ENCODE measurements around the gene COMP.

Gene COMP

GRCh38 chr19:18793144-18794028, 2.3 kb upstream of the COMP start:
- Histone ChIP-seq H3K9me2 (replicated peaks; ENCODE audit: insufficient read depth, low read length) (no peaks in the 10 kb centered on the region), H3K9ac (ENCODE audit: low read length) (no peak overlapping the region), H2AFZ (ENCODE audit: low read depth, low read length, severe bottlenecking) (no peak overlapping the region), H3K36me3 (ENCODE audit: low read length) (no peaks in the 10 kb centered on the region), H3K9me3 (ENCODE audit: insufficient read depth, low read length) (no peaks in the 10 kb centered on the region), H3K79me2 (ENCODE audit: insufficient read depth, low read length) (no peaks in the 10 kb centered on the region), H3K4me3 (ENCODE audit: insufficient read depth, low read length, poor library complexity, severe bottlenecking) (no peak overlapping the region), H3F3A (ENCODE audit: insufficient read depth) (no peaks in the 10 kb centered on the region), H4K20me1 (ENCODE audit: low read depth, low read length) (no peaks in the 10 kb centered on the region), H3K4me2 (ENCODE audit: low read depth, low read length, poor library complexity, severe bottlenecking) (no peak overlapping the region), H3K27ac (ENCODE audit: low read depth, low read length) (no peak overlapping the region), H3K27me3 (ENCODE audit: low read length) (no peaks in the 10 kb centered on the region)
- TF ChIP-seq EZH2phosphoT487 (conservative IDR thresholded peaks at IDR 0.05; ENCODE audit: low read length) (no peak), CTCF (IDR thresholded peaks at IDR 0.05; ENCODE audit: insufficient read depth, low read length, poor library complexity, severe bottlenecking) (no peak)

GRCh38 chr19:18792661-18793060, 1.6 kb upstream of the COMP start:
- H3K27me3 ChIP-seq (ENCODE audit: low read length), result no peaks in the 10 kb centered on the region
- H3K9me2 ChIP-seq (replicated peaks; ENCODE audit: insufficient read depth, low read length), result no peaks in the 10 kb centered on the region
- H3F3A ChIP-seq (ENCODE audit: insufficient read depth), result no peaks in the 10 kb centered on the region
- TF ChIP-seq CTCF (IDR thresholded peaks at IDR 0.05; ENCODE audit: insufficient read depth, low read length, poor library complexity, severe bottlenecking) (no peak), EZH2phosphoT487 (conservative IDR thresholded peaks at IDR 0.05; ENCODE audit: low read length) (no peak)
- no peaks in the 10 kb centered on the region for H4K20me1 ChIP-seq (ENCODE audit: low read depth, low read length)
- no peak overlapping the region for H3K4me3 ChIP-seq (ENCODE audit: insufficient read depth, low read length, poor library complexity, severe bottlenecking)
- no peaks in the 10 kb centered on the region for H3K36me3 ChIP-seq (ENCODE audit: low read length)
- H3K4me2 ChIP-seq (ENCODE audit: low read depth, low read length, poor library complexity, severe bottlenecking), result no peak overlapping the region
- no peak overlapping the region for H3K9ac ChIP-seq (ENCODE audit: low read length)
- H3K9me3 ChIP-seq (ENCODE audit: insufficient read depth, low read length), result no peaks in the 10 kb centered on the region
- H3K79me2 ChIP-seq (ENCODE audit: insufficient read depth, low read length), result no peaks in the 10 kb centered on the region
- no peak overlapping the region for H3K27ac ChIP-seq (ENCODE audit: low read depth, low read length)
- no peak overlapping the region for H2AFZ ChIP-seq (ENCODE audit: low read depth, low read length, severe bottlenecking)

GRCh38 chr19:18791315-18791678, 192 bp upstream of the COMP start:
- Histone ChIP-seq H3K9ac (ENCODE audit: low read length) (no peak overlapping the region), H2AFZ (ENCODE audit: low read depth, low read length, severe bottlenecking) (no peak overlapping the region), H3K4me2 (ENCODE audit: low read depth, low read length, poor library complexity, severe bottlenecking) (no peak overlapping the region), H3K9me3 (ENCODE audit: insufficient read depth, low read length) (no peaks in the 10 kb centered on the region), H3K4me3 (ENCODE audit: insufficient read depth, low read length, poor library complexity, severe bottlenecking) (no peak overlapping the region), H4K20me1 (ENCODE audit: low read depth, low read length) (no peaks in the 10 kb centered on the region), H3K79me2 (ENCODE audit: insufficient read depth, low read length) (no peaks in the 10 kb centered on the region), H3K27ac (ENCODE audit: low read depth, low read length) (no peak overlapping the region), H3F3A (ENCODE audit: insufficient read depth) (no peaks in the 10 kb centered on the region), H3K27me3 (ENCODE audit: low read length) (no peaks in the 10 kb centered on the region), H3K36me3 (ENCODE audit: low read length) (no peaks in the 10 kb centered on the region), H3K9me2 (replicated peaks; ENCODE audit: insufficient read depth, low read length) (no peaks in the 10 kb centered on the region)
- TF ChIP-seq CTCF (IDR thresholded peaks at IDR 0.05; ENCODE audit: insufficient read depth, low read length, poor library complexity, severe bottlenecking) (no peak), EZH2phosphoT487 (conservative IDR thresholded peaks at IDR 0.05; ENCODE audit: low read length) (no peak)
